ENCODE measurements around the gene CEP170B. TPM values are rescaled to one million over a fixed set of nuclear protein-coding genes. Genes with fewer than 3 reads are reported as not detected.

Gene CEP170B
- total and polyA plus RNA-seq, 9 of the 15 experiments (the other 6 are each of a cell fraction or from before 2014, with no cell fraction given), result 0.01 to 10.2 (median 2.2) TPM

DNA sequence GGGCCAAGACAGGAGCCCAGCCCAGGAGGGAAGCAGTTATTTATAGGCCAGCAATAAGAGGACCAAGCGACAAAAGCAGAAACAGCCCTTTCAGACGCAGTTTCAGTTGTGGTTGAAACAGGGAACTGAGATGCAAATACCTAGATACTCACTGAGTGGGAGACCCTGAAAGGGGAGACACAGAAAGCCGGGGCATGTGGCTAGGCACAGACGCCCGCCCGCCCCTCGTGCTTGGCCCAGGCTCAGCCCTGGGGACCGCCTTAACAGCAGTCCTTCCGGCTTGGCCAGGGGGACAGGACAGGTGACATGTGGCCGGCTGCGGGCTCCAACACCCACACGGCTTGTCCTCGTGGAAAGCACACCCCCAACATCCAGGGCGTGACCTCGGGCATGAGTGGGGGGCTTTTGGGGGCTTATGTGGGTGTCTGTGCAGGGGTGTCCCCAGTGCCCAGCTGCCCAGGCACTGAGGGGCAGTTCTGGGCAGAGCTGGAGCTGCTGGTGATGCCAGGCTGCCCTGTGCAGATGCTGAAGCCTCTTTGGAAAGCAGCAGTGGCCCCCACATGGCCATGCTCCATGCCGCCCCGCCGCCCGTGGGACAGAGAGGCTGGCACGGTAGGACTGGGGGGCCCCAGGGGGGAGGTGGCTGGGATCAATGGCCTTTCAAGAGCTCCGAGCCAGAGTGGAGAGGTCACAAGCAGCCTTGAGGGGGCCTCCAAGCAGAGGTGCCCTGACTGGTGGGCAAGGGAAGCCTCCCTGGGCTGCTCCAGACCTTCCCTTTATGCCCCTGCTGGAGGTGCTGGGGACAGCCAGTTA, 61.8 kb downstream of the CEP170B start (continued):
- TF ChIP-seq, protein P1, sequence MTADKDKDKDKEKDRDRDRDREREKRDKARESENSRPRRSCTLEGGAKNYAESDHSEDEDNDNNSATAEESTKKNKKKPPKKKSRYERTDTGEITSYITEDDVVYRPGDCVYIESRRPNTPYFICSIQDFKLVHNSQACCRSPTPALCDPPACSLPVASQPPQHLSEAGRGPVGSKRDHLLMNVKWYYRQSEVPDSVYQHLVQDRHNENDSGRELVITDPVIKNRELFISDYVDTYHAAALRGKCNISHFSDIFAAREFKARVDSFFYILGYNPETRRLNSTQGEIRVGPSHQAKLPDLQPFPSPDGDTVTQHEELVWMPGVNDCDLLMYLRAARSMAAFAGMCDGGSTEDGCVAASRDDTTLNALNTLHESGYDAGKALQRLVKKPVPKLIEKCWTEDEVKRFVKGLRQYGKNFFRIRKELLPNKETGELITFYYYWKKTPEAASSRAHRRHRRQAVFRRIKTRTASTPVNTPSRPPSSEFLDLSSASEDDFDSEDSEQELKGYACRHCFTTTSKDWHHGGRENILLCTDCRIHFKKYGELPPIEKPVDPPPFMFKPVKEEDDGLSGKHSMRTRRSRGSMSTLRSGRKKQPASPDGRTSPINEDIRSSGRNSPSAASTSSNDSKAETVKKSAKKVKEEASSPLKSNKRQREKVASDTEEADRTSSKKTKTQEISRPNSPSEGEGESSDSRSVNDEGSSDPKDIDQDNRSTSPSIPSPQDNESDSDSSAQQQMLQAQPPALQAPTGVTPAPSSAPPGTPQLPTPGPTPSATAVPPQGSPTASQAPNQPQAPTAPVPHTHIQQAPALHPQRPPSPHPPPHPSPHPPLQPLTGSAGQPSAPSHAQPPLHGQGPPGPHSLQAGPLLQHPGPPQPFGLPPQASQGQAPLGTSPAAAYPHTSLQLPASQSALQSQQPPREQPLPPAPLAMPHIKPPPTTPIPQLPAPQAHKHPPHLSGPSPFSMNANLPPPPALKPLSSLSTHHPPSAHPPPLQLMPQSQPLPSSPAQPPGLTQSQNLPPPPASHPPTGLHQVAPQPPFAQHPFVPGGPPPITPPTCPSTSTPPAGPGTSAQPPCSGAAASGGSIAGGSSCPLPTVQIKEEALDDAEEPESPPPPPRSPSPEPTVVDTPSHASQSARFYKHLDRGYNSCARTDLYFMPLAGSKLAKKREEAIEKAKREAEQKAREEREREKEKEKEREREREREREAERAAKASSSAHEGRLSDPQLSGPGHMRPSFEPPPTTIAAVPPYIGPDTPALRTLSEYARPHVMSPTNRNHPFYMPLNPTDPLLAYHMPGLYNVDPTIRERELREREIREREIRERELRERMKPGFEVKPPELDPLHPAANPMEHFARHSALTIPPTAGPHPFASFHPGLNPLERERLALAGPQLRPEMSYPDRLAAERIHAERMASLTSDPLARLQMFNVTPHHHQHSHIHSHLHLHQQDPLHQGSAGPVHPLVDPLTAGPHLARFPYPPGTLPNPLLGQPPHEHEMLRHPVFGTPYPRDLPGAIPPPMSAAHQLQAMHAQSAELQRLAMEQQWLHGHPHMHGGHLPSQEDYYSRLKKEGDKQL (CRISPR knock-in tag; IDR thresholded peaks at IDR 0.05; ENCODE audit: borderline replicate concordance), result no peak

DNA sequence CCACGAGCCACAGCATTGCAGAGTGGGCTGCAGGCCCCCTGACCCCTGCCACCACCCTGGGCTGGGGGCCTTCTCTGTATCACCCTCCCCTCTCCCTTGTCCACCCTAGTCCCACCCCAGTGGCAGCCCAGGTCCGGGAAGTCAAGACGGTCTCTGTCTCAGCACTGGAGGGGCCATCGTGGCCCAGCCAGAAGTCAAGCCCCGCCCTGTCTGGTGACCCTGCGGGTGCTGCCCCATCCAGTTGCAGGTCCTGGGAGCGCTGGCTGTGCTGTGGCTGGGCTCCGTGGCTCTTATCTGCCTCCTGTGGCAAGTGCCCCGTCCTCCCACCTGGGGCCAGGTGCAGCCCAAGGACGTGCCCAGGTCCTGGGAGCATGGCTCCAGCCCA, 62.4 kb downstream of the CEP170B start:
- Histone ChIP-seq H3K27me3 (ENCODE audit: control insufficient read depth in 2 of 2, insufficient read depth in 2 of 2, low read length in 2 of 2) (peaks cover 0 to 11% of the 10 kb centered on the region in 2 experiments; a peak in 2 of 5 replicates), H4K20me1 (replicated peaks; ENCODE audit: control insufficient read depth, insufficient read depth, low read length) (no peaks in the 10 kb centered on the region), H3K9me3 (replicated peaks; ENCODE audit: control insufficient read depth, insufficient read depth, low read depth, low read length) (0 out of 2 replicates have a peak, but pooled peaks cover 2% of the 10 kb centered on the region), H3K79me2 (ENCODE audit: control insufficient read depth, insufficient read depth, low read length) (no peaks in the 10 kb centered on the region), H3K4me3 (no peak overlapping the region), H3K36me3 (ENCODE audit: control insufficient read depth, insufficient read depth, low read length) (no peaks in the 10 kb centered on the region), H3K9ac (ENCODE audit: insufficient read depth in 1 of 2, low read depth in 2 of 2, low read length in 2 of 2) (no peak overlapping the region; a peak in 1 of 4 replicates), H3K9me1 (ENCODE audit: control insufficient read depth, insufficient read depth, low read length) (no peaks in the 10 kb centered on the region), H3K4me2 (ENCODE audit: insufficient read depth, low read length) (no peak overlapping the region), H2AFZ (ENCODE audit: low read depth, low read length) (no peak overlapping the region), H3K4me1 (replicated peaks in 1 of 2; ENCODE audit: control insufficient read depth in 2 of 2, insufficient read depth in 2 of 2, low read length in 2 of 2) (peaks cover 0 to 57% of the 10 kb centered on the region in 2 experiments; a peak in 2 of 5 replicates), H3K27ac (ENCODE audit: extremely low read depth, low read depth, low read length) (no peak overlapping the region)
- BruUV-seq (replicated peaks), result no TSS peak
- in situ Hi-C loops (cut with MboI), result no loop called here
- ChIA-PET POLR2A (no interaction called here), CTCF (ENCODE audit: low intra/inter-chr PET ratio) (no interaction called here)
- WGBS (ENCODE audit: insufficient coverage, low coverage, missing lambda C conversion rate), result 3% methylated on average over 8 of the region's 10 CpGs
- TF ChIP-seq ZBTB7A (IDR thresholded peaks at IDR 0.05; ENCODE audit: borderline replicate concordance, control insufficient read depth, low read depth, low read length), result peak; percentile 53; the same call in 1 of the 2 replicates
- TF ChIP-seq, protein P2, sequence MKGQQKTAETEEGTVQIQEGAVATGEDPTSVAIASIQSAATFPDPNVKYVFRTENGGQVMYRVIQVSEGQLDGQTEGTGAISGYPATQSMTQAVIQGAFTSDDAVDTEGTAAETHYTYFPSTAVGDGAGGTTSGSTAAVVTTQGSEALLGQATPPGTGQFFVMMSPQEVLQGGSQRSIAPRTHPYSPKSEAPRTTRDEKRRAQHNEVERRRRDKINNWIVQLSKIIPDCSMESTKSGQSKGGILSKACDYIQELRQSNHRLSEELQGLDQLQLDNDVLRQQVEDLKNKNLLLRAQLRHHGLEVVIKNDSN (CRISPR knock-in tag; IDR thresholded peaks at IDR 0.05), result no peak
- TF ChIP-seq NFIC (IDR thresholded peaks at IDR 0.05), result no peak
- TF ChIP-seq, protein P3, sequence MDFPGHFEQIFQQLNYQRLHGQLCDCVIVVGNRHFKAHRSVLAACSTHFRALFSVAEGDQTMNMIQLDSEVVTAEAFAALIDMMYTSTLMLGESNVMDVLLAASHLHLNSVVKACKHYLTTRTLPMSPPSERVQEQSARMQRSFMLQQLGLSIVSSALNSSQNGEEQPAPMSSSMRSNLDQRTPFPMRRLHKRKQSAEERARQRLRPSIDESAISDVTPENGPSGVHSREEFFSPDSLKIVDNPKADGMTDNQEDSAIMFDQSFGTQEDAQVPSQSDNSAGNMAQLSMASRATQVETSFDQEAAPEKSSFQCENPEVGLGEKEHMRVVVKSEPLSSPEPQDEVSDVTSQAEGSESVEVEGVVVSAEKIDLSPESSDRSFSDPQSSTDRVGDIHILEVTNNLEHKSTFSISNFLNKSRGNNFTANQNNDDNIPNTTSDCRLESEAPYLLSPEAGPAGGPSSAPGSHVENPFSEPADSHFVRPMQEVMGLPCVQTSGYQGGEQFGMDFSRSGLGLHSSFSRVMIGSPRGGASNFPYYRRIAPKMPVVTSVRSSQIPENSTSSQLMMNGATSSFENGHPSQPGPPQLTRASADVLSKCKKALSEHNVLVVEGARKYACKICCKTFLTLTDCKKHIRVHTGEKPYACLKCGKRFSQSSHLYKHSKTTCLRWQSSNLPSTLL (IDR thresholded peaks at IDR 0.05), result no peak
- TF ChIP-seq FOXK2 (conservative IDR thresholded peaks at IDR 0.05 in 1 of 2, IDR thresholded peaks at IDR 0.05 in 1 of 2; ENCODE audit: low read depth in 2 of 2), result no peak
- intact Hi-C loops (cut with micrococcal nuclease), result no loop called here
- DNase-seq (ENCODE audit: extremely low read depth in 1 of 4, low spot score in 3 of 4) (peak in 1 of 4 experiments; percentile 7), FAIRE-seq (no peak), ATAC-seq (peak; percentile 31; the same call in 2 of the 3 replicates)

Data from K562 (cell line).